OCI-LY7 (cell line): ENCODE results near the gene PODXL. TPM values are rescaled to one million over a fixed set of nuclear protein-coding genes. Genes with fewer than 3 reads are reported as not detected.

Source experiments
- BruUV-seq: library from RNA; stranded (reverse); fragments of 400-500 nt; replicated peaks from 2 replicates; lab custom pipeline; 2021; lab: Mats Ljungman, UMichigan
- CTCF ChIA-PET: fragments of 300-600 bp; sonication (Branson Sonifier 250); formaldehyde crosslinking; loops from one replicate; lab custom pipeline; 2022; ENCODE audit warnings: antibody characterized with exemption; ENCODE audit not compliant: unreplicated experiment; lab: Charles Lee
- POLR2A ChIA-PET: fragments of 300-600 bp; sonication (Branson Sonifier 250); formaldehyde crosslinking; loops from one replicate; lab custom pipeline; 2022; ENCODE audit warnings: antibody characterized with exemption; lab: Charles Lee
- DNase-seq: peaks from one replicate; pipeline ENCODE4 v3.0.0-alpha.2; 2015; ENCODE audit warnings: low spot score
- H2AFZ ChIP-seq: fragments of 200-600 bp; sonication (generic), shearing (Covaris generic); 2 replicates; pipeline ENCODE4 v1.6.1; 2014; ENCODE audit warnings: mild to moderate bottlenecking, antibody characterized with exemption, low read length, moderate library complexity
- H3K27ac ChIP-seq: fragments of 200-600 bp; sonication (generic); 2 replicates; pipeline ENCODE4 v1.5.1; 2014; ENCODE audit warnings: mixed run types, low read depth, mild to moderate bottlenecking, moderate library complexity, low read length, inconsistent platforms; ENCODE audit not compliant: poor library complexity, severe bottlenecking
- H3K36me3 ChIP-seq: fragments of 200-600 bp; sonication (generic); 2 replicates; pipeline ENCODE4 v1.6.1; 2014; ENCODE audit warnings: mild to moderate bottlenecking, antibody characterized with exemption, low read length, moderate library complexity, mixed read lengths; ENCODE audit not compliant: insufficient read depth
- H3K4me1 ChIP-seq: fragments of 200-600 bp; sonication (generic); 2 replicates; pipeline ENCODE4 v1.5.1; 2014; ENCODE audit warnings: mild to moderate bottlenecking, low read length; ENCODE audit not compliant: insufficient read depth, poor library complexity, severe bottlenecking
- H3K4me2 ChIP-seq: fragments of 200-600 bp; sonication (generic); 2 replicates; pipeline ENCODE4 v1.6.1; 2014; ENCODE audit warnings: mild to moderate bottlenecking, low read length
- H3K4me3 ChIP-seq: fragments of 200-600 bp; sonication (generic); 2 replicates; pipeline ENCODE4 v1.5.1; 2014; ENCODE audit warnings: mild to moderate bottlenecking, low read depth, low read length; ENCODE audit not compliant: poor library complexity, severe bottlenecking
- H3K79me2 ChIP-seq: fragments of 200-600 bp; sonication (generic); 2 replicates; pipeline ENCODE4 v1.6.1; 2016; ENCODE audit warnings: low read depth, mild to moderate bottlenecking, low read length, moderate library complexity, mixed read lengths; ENCODE audit not compliant: insufficient read depth
- H3K9me2 ChIP-seq: fragments of 200-600 bp; sonication (generic); 2 replicates; pipeline ENCODE4 v1.6.1; 2016; ENCODE audit warnings: mild to moderate bottlenecking, low read length, mixed read lengths; ENCODE audit not compliant: insufficient read depth
- H3K9me3 ChIP-seq: fragments of 200-600 bp; sonication (generic); 2 replicates; pipeline ENCODE4 v1.6.1; 2014; ENCODE audit warnings: mild to moderate bottlenecking, mixed run types, low read length, mixed read lengths
- H4K20me1 ChIP-seq: fragments of 200-600 bp; sonication (generic); 2 replicates; pipeline ENCODE4 v1.6.1; 2014; ENCODE audit warnings: mild to moderate bottlenecking, antibody characterized with exemption, low read length, moderate library complexity, mixed read lengths; ENCODE audit not compliant: insufficient read depth
- EZH2phosphoT487 ChIP-seq: fragments of 200-600 bp; sonication (generic); IDR thresholded peaks from 2 replicates; pipeline ENCODE4 v1.6.1; 2018; ENCODE audit warnings: low read depth, borderline replicate concordance, mild to moderate bottlenecking, mixed run types, antibody characterized with exemption, low read length, moderate library complexity, mixed read lengths
- intact Hi-C: fragments of 100-400 bp; cut with micrococcal nuclease; formaldehyde crosslinking; loops from one replicate; pipeline ENCODE4 v1.10.0; 2022; ENCODE audit not compliant: unreplicated experiment
- total RNA-seq, 2 experiments: library from RNA; depleted of rRNA in 1 of 2; stranded (reverse); fragments of >200 nt in 1 of 2; shearing (Covaris generic) in 1 of 2; gene quantifications; 2 replicates each; pipeline ENCODE4 v1.2.3, GENCODE V29; 2014 to 2022
- TF ChIP-seq, protein P1 (sequence below): fragments of 200-600 bp; sonication (generic); conservative IDR thresholded peaks from 2 replicates; pipeline ENCODE4 v1.5.1; 2014; ENCODE audit warnings: mild to moderate bottlenecking, antibody characterized with exemption, low read length, moderate library complexity, mixed read lengths

The PODXL gene
- total RNA-seq, 2 experiments from 2014 or later, result 0.32 to 2.1 TPM

DNA sequence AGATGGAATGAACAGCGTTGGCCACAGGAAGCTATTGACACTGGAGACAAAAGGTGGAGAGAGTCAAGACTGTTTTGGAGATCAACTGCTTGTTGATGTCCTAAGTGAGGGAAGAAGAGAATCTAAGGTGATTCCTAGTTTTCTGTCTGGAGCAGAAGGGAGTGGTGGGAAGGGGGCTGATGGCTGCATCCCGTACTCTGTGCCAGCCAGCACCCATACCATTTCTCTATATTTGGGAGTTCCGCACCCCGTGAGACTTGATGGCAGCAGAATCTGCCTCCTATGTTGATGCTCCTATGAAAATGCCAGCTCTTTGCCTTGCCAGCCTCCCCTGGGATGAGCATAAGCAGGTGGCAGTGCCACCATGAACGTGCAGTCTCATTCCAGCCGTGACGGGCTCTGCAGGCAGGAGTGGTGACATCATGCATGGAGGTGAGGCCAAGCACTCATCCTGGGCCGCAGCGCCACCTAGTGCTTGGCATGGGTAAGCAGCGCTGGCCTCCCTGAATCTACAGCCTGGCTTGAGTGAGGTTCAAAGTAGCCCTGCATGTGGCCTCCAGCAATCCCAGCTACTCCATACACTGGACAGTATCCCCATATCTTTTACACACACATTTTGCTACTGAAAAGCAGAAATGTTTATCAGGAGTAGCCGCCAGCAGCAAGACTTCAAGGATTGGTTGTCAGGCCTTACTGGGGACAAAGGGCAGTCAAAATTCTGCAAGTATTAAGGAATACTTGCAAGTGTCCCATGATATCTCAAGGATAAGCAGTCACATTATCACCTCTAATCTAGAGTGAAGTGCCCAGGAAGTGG lies 43.0 kb downstream of the PODXL start:
- no peaks in the 10 kb centered on the region for H3K79me2 ChIP-seq
- H4K20me1 ChIP-seq, result no peaks in the 10 kb centered on the region
- H3K4me1 ChIP-seq, result no peaks in the 10 kb centered on the region
- no peak overlapping the region for H2AFZ ChIP-seq
- no peak overlapping the region for H3K27ac ChIP-seq
- no peaks in the 10 kb centered on the region for H3K9me3 ChIP-seq
- ChIA-PET CTCF (interaction anchor here (1.7 kb wide), 1 partner anchor 9 kb away, joined by 3 read pairs; no protein-coding TSS in a partner anchor), POLR2A (interaction anchor here (0.5 kb wide), 2 partner anchors 33 to 1478 kb away, joined by 3 read pairs; no protein-coding TSS in a partner anchor)
- H3K4me2 ChIP-seq, result no peak overlapping the region
- H3K36me3 ChIP-seq, result no peaks in the 10 kb centered on the region
- DNase-seq, result peak; percentile 77
- H3K4me3 ChIP-seq, result no peak overlapping the region
- no peaks in the 10 kb centered on the region for H3K9me2 ChIP-seq
- intact Hi-C loops, result loop anchor here (5.0 kb wide), 1 partner anchor 636 kb away; no protein-coding TSS in a partner anchor
- no TSS peak for BruUV-seq
- no peak for TF ChIP-seq EZH2phosphoT487
- TF ChIP-seq, protein P1, sequence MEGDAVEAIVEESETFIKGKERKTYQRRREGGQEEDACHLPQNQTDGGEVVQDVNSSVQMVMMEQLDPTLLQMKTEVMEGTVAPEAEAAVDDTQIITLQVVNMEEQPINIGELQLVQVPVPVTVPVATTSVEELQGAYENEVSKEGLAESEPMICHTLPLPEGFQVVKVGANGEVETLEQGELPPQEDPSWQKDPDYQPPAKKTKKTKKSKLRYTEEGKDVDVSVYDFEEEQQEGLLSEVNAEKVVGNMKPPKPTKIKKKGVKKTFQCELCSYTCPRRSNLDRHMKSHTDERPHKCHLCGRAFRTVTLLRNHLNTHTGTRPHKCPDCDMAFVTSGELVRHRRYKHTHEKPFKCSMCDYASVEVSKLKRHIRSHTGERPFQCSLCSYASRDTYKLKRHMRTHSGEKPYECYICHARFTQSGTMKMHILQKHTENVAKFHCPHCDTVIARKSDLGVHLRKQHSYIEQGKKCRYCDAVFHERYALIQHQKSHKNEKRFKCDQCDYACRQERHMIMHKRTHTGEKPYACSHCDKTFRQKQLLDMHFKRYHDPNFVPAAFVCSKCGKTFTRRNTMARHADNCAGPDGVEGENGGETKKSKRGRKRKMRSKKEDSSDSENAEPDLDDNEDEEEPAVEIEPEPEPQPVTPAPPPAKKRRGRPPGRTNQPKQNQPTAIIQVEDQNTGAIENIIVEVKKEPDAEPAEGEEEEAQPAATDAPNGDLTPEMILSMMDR, result peak; percentile 94

DNA sequence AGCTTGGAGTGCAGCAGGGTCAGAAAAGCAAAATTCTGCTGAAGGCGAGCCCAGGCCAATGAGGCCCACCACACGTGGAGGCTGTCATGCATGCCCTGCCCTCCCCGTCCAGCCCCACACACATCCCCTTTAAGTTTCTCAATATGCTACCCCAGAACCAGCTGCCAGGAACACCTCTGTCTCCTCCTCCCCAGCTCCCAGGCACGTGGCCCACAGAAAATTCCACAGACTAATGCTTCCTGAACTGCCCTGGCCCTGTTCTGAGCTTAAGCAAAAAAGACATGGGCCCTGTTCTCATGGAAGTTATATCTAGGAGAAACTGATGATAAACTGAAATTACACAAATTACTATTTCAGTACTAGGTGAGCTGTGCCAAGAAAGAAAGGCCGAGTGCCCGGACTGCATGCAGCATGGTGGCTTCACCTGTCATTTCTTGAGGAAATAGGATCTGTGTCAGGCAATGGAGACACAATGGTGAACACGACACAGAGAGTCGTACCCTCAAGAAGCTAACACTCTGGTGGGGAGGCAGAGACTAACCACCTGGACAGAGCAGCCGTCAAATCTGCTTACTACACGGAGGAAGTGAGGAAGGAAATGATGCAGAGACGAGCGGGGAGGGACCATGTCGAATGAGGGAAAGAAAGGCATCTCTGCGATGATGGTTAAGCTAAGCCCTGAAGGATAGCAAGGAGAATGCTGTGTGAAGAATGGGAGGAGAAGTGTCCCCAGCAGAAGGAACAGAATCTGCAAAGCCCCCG lies 44.5 kb downstream of the PODXL start:
- no peak overlapping the region for H2AFZ ChIP-seq
- H3K9me2 ChIP-seq, result no peaks in the 10 kb centered on the region
- ChIA-PET POLR2A (interaction anchor here (0.6 kb wide), 1 partner anchor 771 kb away, joined by 3 read pairs; no protein-coding TSS in a partner anchor), CTCF (no interaction called here)
- intact Hi-C loops, result loop anchor here (5.0 kb wide), 1 partner anchor 635 kb away; no protein-coding TSS in a partner anchor
- H3K4me1 ChIP-seq, result peaks cover 4% of the 10 kb centered on the region
- DNase-seq, result no peak
- H3K9me3 ChIP-seq, result no peaks in the 10 kb centered on the region
- no peak overlapping the region for H3K4me2 ChIP-seq
- H3K27ac ChIP-seq, result no peak overlapping the region
- H4K20me1 ChIP-seq, result peaks cover 3% of the 10 kb centered on the region; the same call in 1 of the 2 replicates
- no peaks in the 10 kb centered on the region for H3K79me2 ChIP-seq
- H3K36me3 ChIP-seq, result no peaks in the 10 kb centered on the region
- H3K4me3 ChIP-seq, result no peak overlapping the region
- TF ChIP-seq, protein P1, result no peak
- no peak for TF ChIP-seq EZH2phosphoT487
- no TSS peak for BruUV-seq
